GM12892 (cell line): Measurements from ENCODE around the gene PDE8B.

Experiments used
- POLR2A ChIP-seq: IDR thresholded peaks from 2 replicates; pipeline ENCODE4 v1.6.1; 2011; ENCODE audit warnings: low read depth, low read length, control low read depth
- POLR2AphosphoS5 ChIP-seq: IDR thresholded peaks from 2 replicates; pipeline ENCODE4 v1.6.1; 2011; ENCODE audit warnings: low read depth, low read length, control low read depth

GRCh38 chr5:77209495-77210090, 887 bp upstream of the PDE8B start:
- TF ChIP-seq POLR2A (no peak), POLR2AphosphoS5 (no peak)
